ENCODE measurements around the gene TMEM51.

- TF ChIP-seq RAD21 (IDR thresholded peaks at IDR 0.05; ENCODE audit: low read length) = no peak
- no peak for TF ChIP-seq CTCF (conservative IDR thresholded peaks at IDR 0.05; ENCODE audit: low read depth, low read length)
- no peak for TF ChIP-seq POLR2A (IDR thresholded peaks at IDR 0.05; ENCODE audit: low read depth, low read length)
- TF ChIP-seq ELK1 (IDR thresholded peaks at IDR 0.05; ENCODE audit: borderline replicate concordance, low read depth, low read length) = no peak
- no peak for TF ChIP-seq BHLHE40 (IDR thresholded peaks at IDR 0.05; ENCODE audit: low read depth, low read length)
- no peak for TF ChIP-seq USF2 (IDR thresholded peaks at IDR 0.05; ENCODE audit: low read depth, low read length)
- TF ChIP-seq RCOR1 (IDR thresholded peaks at IDR 0.05; ENCODE audit: insufficient replicate concordance, low read length) = no peak
- no peak for TF ChIP-seq RFX5 (IDR thresholded peaks at IDR 0.05; ENCODE audit: low read depth, low read length)
- TF ChIP-seq NFE2L2 (IDR thresholded peaks at IDR 0.05; ENCODE audit: low read depth, low read length) = no peak
- no peak for TF ChIP-seq MXI1 (IDR thresholded peaks at IDR 0.05; ENCODE audit: borderline replicate concordance, low read depth, low read length)
- no peak for TF ChIP-seq MAZ (IDR thresholded peaks at IDR 0.05; ENCODE audit: borderline replicate concordance, low read depth, low read length)
- TF ChIP-seq FOS (IDR thresholded peaks at IDR 0.05; ENCODE audit: low read depth, low read length) = no peak
- TF ChIP-seq CEBPB (IDR thresholded peaks at IDR 0.05; ENCODE audit: low read depth, low read length) = no peak
Observed at GRCh38 chr1:15191267-15191666, 37.7 kb downstream of the TMEM51 start.

All from IMR-90 (cell line).